Heart left ventricle (tissue), 16 donors: ENCODE measurements around the gene SPIRE1. TPM values are rescaled to one million over a fixed set of nuclear protein-coding genes. Genes with fewer than 3 reads are reported as not detected.

Experiments
- ATAC-seq, 4 donors: fragments of 200-7000 bp; cut with Tn5 transposase; one replicate each; pipeline ENCODE4 v1.9.1; 2020 to 2022; ENCODE audit warnings: moderate library complexity in 4 of 4, mild to moderate bottlenecking in 3 of 4, moderate number of reproducible peaks in 1 of 4
- DNase-seq, 5 donors: peaks; one replicate each; pipeline ENCODE4 v3.0.0-alpha.2; 2020
- H3K27ac ChIP-seq, 12 donors: fragments of 200-600 bp; sonication (generic) in 4 of 12; one replicate each; pipeline versions ENCODE4 v1.5.0 to v1.8.0; 2016 to 2022; ENCODE audit warnings: mild to moderate bottlenecking in 2 of 12
- H3K27me3 ChIP-seq, 9 donors: fragments of 200-600 bp; sonication (generic) in 2 of 9; one replicate each; pipeline versions ENCODE4 v1.5.1 to v1.8.0; 2016 to 2022; ENCODE audit warnings: mild to moderate bottlenecking in 3 of 9
- H3K36me3 ChIP-seq, 9 donors: fragments of 200-600 bp; sonication (generic) in 2 of 9; one replicate each; pipeline versions ENCODE4 v1.5.0 to v1.8.0; 2018 to 2022; ENCODE audit warnings: mild to moderate bottlenecking in 2 of 9
- H3K4me1 ChIP-seq, 12 donors: fragments of 200-600 bp; sonication (generic) in 4 of 12; one replicate each; pipeline versions ENCODE4 v1.5.0 to v1.8.0; 2016 to 2022; ENCODE audit warnings: mild to moderate bottlenecking in 3 of 12
- H3K4me3 ChIP-seq, 12 donors: fragments of 200-600 bp; sonication (generic) in 4 of 12; one replicate each; pipeline versions ENCODE4 v1.5.0 to v1.8.0; 2017 to 2022; ENCODE audit warnings: mild to moderate bottlenecking in 9 of 12, moderate library complexity in 4 of 12
- H3K9me3 ChIP-seq, 12 donors: fragments of 200-600 bp; sonication (generic) in 4 of 12; one replicate each; pipeline versions ENCODE4 v1.5.0 to v1.8.0; 2016 to 2022; ENCODE audit warnings: mild to moderate bottlenecking in 1 of 12
- POLR2A ChIP-seq, 2 donors: fragments of 450-650 bp; IDR thresholded peaks; one replicate each; pipeline ENCODE4 v1.6.1; 2017; ENCODE audit warnings: antibody characterized with exemption in 2 of 2, mild to moderate bottlenecking in 2 of 2, moderate library complexity in 2 of 2
- WGBS, 4 donors: extraction: QIAGEN DNeasy Blood & Tissue Kit in 2 of 4; methylation state at CpG; one replicate each; pipeline versions ENCODE4 v1.1.5 to v1.1.7; 2013 to 2018; 5-methylcytosine and 5-hydroxymethylcytosine counted together
- intact Hi-C, 10 donors: fragments of 100-400 bp; cut with DNase I; formaldehyde crosslinking; loops; one replicate each; pipeline versions ENCODE4 v1.11.1 to v1.14.2; 2022
- polyA plus RNA-seq, 2 donors: library from polyadenylated mRNA; stranded (reverse); fragments of 200-250 nt; gene quantifications; one replicate each; pipeline ENCODE4 v1.2.3, GENCODE V29; 2013
- total RNA-seq, 9 donors: library from RNA; depleted of rRNA in 2 of 9; stranded (reverse); fragments of >200 nt in 2 of 9; fragmentation: NEBNext Ultra II Directional in 3 of 9; extraction: Animal tissue kit (Norgen Biotek cat#: 25700) in 3 of 9; gene quantifications; one replicate each; pipeline versions ENCODE4 v1.1.0 to v1.2.4, GENCODE V29; 2016 to 2023
- TF ChIP-seq, protein P1 (sequence below), 12 donors: fragments of 200-600 bp; sonication (generic) in 4 of 12; IDR thresholded peaks; one replicate each; pipeline versions ENCODE4 v1.5.0 to v1.8.0; 2018 to 2022; ENCODE audit warnings: antibody characterized with exemption in 12 of 12, mild to moderate bottlenecking in 5 of 12
- donor health status: ischemic (EF 13 %, LVEDD 7.1; RV severe dilation, severe dysfunction).
- donor health status: healthy with polysubstance abuse.
- donor health status: DM: no; HTN: yes; CAD: no.
- donor health status: DM: no; HTN: no; CAD: no.
- donor health status: ischemic (EF 25% LVEDD 6.9; RV normal size, moderate dysfunction).
- donor health status: ischemic (EF 25% LVEDD 5.7; RV mildly dilated, moderate dysfunction).
- donor health status: healthy.
- donor health status: DM: yes; HTN: yes; CAD: no.
- donor health status: ischemic (EF 35%, LVEDD 5.7; RV mildly dilated, moderate dysfunction).
- donor health status: nonischemic (EF 11% LVEDD 7.7; RV severe dilation, severe dysfunction).
- donor health status: DM: yes; HTN: yes; CAD: no.
- donor health status: PGD.
- donor health status: ischemic (EF 29% LVEDD 5.4; RV normal size, mild dysfunction).
- donor health status: nonischemic (EF 23%, LVEDD 6.1; RV moderate dilation, normal function).

The SPIRE1 gene
- total and polyA plus RNA-seq, 11 donors, result 8.3 to 67.6 (median 47.8) TPM

DNA sequence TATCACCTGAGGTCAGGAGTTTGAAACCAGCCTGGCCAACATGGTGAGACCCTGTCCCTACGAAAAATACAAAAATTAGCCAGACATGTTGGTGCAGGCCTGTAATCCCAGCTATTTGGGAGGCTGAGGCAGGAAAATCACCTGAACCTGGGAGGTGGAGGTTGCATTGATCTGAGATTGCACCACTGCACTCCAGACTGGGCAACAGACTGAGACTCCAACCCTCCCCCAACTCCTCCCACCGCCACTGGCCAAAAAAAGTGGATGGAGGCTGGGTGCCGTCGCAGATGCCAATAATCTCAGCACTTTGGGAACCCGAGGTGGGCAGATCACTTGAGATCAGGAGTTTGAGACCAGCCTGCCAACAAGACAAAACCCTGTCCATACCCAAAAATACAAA, 10.1 kb upstream of the SPIRE1 start:
- Histone ChIP-seq H3K27me3 (no peaks in the 10 kb centered on the region), H3K36me3 (peaks cover 0 to 26% (median 9%) of the 10 kb centered on the region in 9 donors), H3K9me3 (no peaks in the 10 kb centered on the region), H3K4me1 (no peaks in the 10 kb centered on the region), H3K27ac (no peak overlapping the region), H3K4me3 (no peak overlapping the region)
- 93 to 98% (median 94%) methylated on average over 4 to 5 of the region's 5 CpGs for WGBS, 4 donors
- TF ChIP-seq, protein P1, sequence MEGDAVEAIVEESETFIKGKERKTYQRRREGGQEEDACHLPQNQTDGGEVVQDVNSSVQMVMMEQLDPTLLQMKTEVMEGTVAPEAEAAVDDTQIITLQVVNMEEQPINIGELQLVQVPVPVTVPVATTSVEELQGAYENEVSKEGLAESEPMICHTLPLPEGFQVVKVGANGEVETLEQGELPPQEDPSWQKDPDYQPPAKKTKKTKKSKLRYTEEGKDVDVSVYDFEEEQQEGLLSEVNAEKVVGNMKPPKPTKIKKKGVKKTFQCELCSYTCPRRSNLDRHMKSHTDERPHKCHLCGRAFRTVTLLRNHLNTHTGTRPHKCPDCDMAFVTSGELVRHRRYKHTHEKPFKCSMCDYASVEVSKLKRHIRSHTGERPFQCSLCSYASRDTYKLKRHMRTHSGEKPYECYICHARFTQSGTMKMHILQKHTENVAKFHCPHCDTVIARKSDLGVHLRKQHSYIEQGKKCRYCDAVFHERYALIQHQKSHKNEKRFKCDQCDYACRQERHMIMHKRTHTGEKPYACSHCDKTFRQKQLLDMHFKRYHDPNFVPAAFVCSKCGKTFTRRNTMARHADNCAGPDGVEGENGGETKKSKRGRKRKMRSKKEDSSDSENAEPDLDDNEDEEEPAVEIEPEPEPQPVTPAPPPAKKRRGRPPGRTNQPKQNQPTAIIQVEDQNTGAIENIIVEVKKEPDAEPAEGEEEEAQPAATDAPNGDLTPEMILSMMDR (IDR thresholded peaks at IDR 0.05), result no peak
- TF ChIP-seq POLR2A (IDR thresholded peaks at IDR 0.05), result no peak
- DNase-seq (no peak), ATAC-seq (no peak)
- intact Hi-C loops, result no loop called here

DNA sequence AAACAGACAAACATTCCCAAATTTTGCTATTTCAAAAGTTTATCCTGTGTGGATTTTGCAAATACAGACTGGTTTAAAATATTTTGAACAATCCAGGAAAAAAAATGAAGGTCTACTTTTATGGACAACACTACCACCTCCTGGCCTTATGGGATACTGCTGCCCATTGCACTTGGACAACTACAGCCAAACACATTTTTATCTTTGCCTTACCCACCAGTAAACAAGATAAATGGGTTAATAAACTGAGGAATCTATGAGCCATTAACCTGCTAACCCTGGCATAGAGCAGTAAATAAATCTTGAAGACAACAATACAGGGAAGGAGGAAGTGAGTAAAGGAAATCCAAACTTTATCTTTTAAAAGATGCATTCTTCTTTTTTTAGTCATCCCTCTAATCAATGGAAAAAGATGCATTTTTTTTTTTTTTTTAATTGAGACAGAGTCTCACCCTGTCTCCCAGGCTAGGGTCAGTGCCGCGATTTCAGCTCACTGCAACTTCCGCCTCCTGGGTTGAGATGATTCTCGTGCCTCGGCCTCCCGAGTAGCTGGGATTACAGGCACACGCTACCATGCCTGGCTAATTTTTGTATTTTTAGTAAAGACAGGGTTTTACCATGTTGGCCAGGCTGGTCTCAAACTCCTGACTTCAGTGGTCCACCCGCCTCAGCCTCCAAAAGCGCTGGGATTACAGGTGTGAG, 2.1 kb upstream of the SPIRE1 start:
- intact Hi-C loops, result loop anchor here in 9 of 10 donors (1.0 to 10.0 kb wide), 14 partner anchors 108 to 388 kb away; partner anchors contain the start of genes PRELID3A (in 3 of the 9), AFG3L2 (in 2 of the 9) and TUBB6 (in 1 of the 9)

GRCh38 chr18:12658426-12659138, 675 bp upstream of the SPIRE1 start:
- peak overlapping the region; percentile 52 to 99 (median 96) for H3K27ac ChIP-seq
- peak overlapping the region; percentile 61 to 95 (median 80) for H3K4me3 ChIP-seq
- DNase-seq (peak in 1 of 5 donors; percentile 48), ATAC-seq (peak in 3 of 4 donors; percentile 30 to 67 (median 40))
- intact Hi-C loops, result loop anchor here in 9 of 10 donors (1.0 to 10.0 kb wide), 12 partner anchors 106 to 354 kb away; partner anchors contain the start of genes PRELID3A (in 3 of the 9), AFG3L2 (in 2 of the 9) and TUBB6 (in 1 of the 9)
- no peaks in the 10 kb centered on the region for H3K27me3 ChIP-seq
- TF ChIP-seq, protein P1 (IDR thresholded peaks at IDR 0.05), result no peak
- no peak for TF ChIP-seq POLR2A (IDR thresholded peaks at IDR 0.05)
- no peaks in the 10 kb centered on the region for H3K9me3 ChIP-seq
- H3K4me1 ChIP-seq, result peaks cover 0 to 24% (median 13%) of the 10 kb centered on the region in 12 donors
- 14 to 41% (median 18%) methylated on average over 21 to 42 of the region's 42 CpGs for WGBS, 4 donors
- peaks cover 0 to 10% (median 0%) of the 10 kb centered on the region in 9 donors for H3K36me3 ChIP-seq

More for the DNA sequence above, 2.1 kb upstream of the SPIRE1 start:
- no peak for TF ChIP-seq POLR2A (IDR thresholded peaks at IDR 0.05)
- TF ChIP-seq, protein P1 (IDR thresholded peaks at IDR 0.05), result peak; percentile 77 to 93 (median 88)
- H3K4me1 ChIP-seq, result peaks cover 0 to 24% (median 13%) of the 10 kb centered on the region in 12 donors
- DNase-seq (peak in 1 of 5 donors; percentile 31), ATAC-seq (peak in 1 of 4 donors; percentile 43)
- H3K9me3 ChIP-seq, result no peaks in the 10 kb centered on the region
- 85 to 91% (median 88%) methylated on average over 9 of the region's 9 CpGs for WGBS, 4 donors
- H3K36me3 ChIP-seq, result peaks cover 0 to 10% (median 0%) of the 10 kb centered on the region in 9 donors
- no peaks in the 10 kb centered on the region for H3K27me3 ChIP-seq
- H3K4me3 ChIP-seq, result no peak overlapping the region
- no peak overlapping the region for H3K27ac ChIP-seq
